Heart right ventricle (tissue), 16 donors: ENCODE data around the gene RND1. TPM values are rescaled to one million over a fixed set of nuclear protein-coding genes. Genes with fewer than 3 reads are reported as not detected.
A peak's percentile ranks its signal among the peaks of the same experiment; 100 is the strongest.

Source experiments
- ATAC-seq, 8 donors: fragments of 200-7000 bp; cut with Tn5 transposase; one replicate each; pipeline ENCODE4 v1.9.1; 2020; ENCODE audit warnings: mild to moderate bottlenecking in 8 of 8, moderate library complexity in 8 of 8, moderate number of reproducible peaks in 1 of 8
- DNase-seq, 2 donors: peaks; one replicate each; pipeline ENCODE4 v3.0.0-alpha.2; 2020
- H3K27ac ChIP-seq, 10 donors: fragments of 200-600 bp; sonication (generic) in 2 of 10; one replicate each; pipeline versions ENCODE4 v1.5.0 to v1.8.0; 2020 to 2022; ENCODE audit warnings: mild to moderate bottlenecking in 3 of 10
- H3K27me3 ChIP-seq, 7 donors: fragments of 200-600 bp; one replicate each; pipeline ENCODE4 v1.8.0; 2021 to 2022; ENCODE audit warnings: mild to moderate bottlenecking in 2 of 7
- H3K36me3 ChIP-seq, 9 donors: fragments of 200-600 bp; sonication (generic) in 1 of 9; one replicate each; pipeline versions ENCODE4 v1.5.0 to v1.8.0; 2020 to 2022; ENCODE audit warnings: mild to moderate bottlenecking in 2 of 9
- H3K4me1 ChIP-seq, 9 donors: fragments of 200-600 bp; sonication (generic) in 1 of 9; one replicate each; pipeline versions ENCODE4 v1.5.0 to v1.8.0; 2020 to 2022; ENCODE audit warnings: mild to moderate bottlenecking in 4 of 9
- H3K4me3 ChIP-seq, 10 donors: fragments of 200-600 bp; sonication (generic) in 2 of 10; one replicate each; pipeline versions ENCODE4 v1.5.0 to v1.8.0; 2020 to 2022; ENCODE audit warnings: mild to moderate bottlenecking in 7 of 10, moderate library complexity in 2 of 10
- H3K9me3 ChIP-seq, 11 donors: fragments of 200-600 bp in 10 of 11; sonication (generic) in 2 of 11; one replicate each; pipeline versions ENCODE4 v1.5.0 to v1.8.0; 2013 to 2022; ENCODE audit warnings: mild to moderate bottlenecking in 2 of 11, control low read depth in 1 of 11, moderate library complexity in 1 of 11
- WGBS, 2 donors: extraction: QIAGEN DNeasy Blood & Tissue Kit; methylation state at CpG; one replicate each; pipeline ENCODE4 v1.1.7; 2013; ENCODE audit warnings: inconsistent platforms in 1 of 2; 5-methylcytosine and 5-hydroxymethylcytosine counted together
- intact Hi-C, 10 donors: fragments of 100-400 bp; cut with DNase I; formaldehyde crosslinking; loops; one replicate each; pipeline versions ENCODE4 v1.11.1 to v1.14.2; 2022
- polyA plus RNA-seq, 2 donors: library from polyadenylated mRNA; stranded (reverse); fragments of 200-250 nt; gene quantifications; one replicate each; pipeline ENCODE4 v1.2.3, GENCODE V29; 2013
- total RNA-seq, 10 donors: library from RNA; stranded (reverse); fragmentation: NEBNext Ultra II Directional in 3 of 10; extraction: Animal tissue kit (Norgen Biotek cat#: 25700) in 3 of 10; gene quantifications; one replicate each; pipeline versions ENCODE4 v1.2.1 to v1.2.4, GENCODE V29; 2021 to 2023
- TF ChIP-seq, protein P1 (sequence below), 9 donors: fragments of 200-600 bp; sonication (generic) in 2 of 9; IDR thresholded peaks; one replicate each; pipeline versions ENCODE4 v1.5.0 to v1.8.0; 2021 to 2022; ENCODE audit warnings: antibody characterized with exemption in 9 of 9, mild to moderate bottlenecking in 5 of 9, moderate library complexity in 1 of 9
- donor health status: Arrhythmogenic right ventricular cardiomyopathy.
- donor health status: ischemic (EF 13 %, LVEDD 7.1; RV severe dilation, severe dysfunction).
- donor health status: healthy with polysubstance abuse.
- donor health status: DM: no; HTN: yes; CAD: no.
- donor health status: DM: no; HTN: no; CAD: no.
- donor health status: ischemic (EF 25% LVEDD 6.9; RV normal size, moderate dysfunction).
- donor health status: ischemic (EF 25% LVEDD 5.7; RV mildly dilated, moderate dysfunction).
- donor health status: healthy.
- donor health status: DM: yes; HTN: yes; CAD: no.
- donor health status: Ischemic cardiomyopathy.
- donor health status: ischemic (EF 35%, LVEDD 5.7; RV mildly dilated, moderate dysfunction).
- donor health status: nonischemic (EF 11% LVEDD 7.7; RV severe dilation, severe dysfunction).
- donor health status: DM: yes; HTN: yes; CAD: no.
- donor health status: PGD.
- donor health status: ischemic (EF 29% LVEDD 5.4; RV normal size, mild dysfunction).
- donor health status: nonischemic (EF 23%, LVEDD 6.1; RV moderate dilation, normal function).

Gene RND1
- total and polyA plus RNA-seq, 12 donors: 0.21 to 3.3 (median 0.95) TPM

DNA sequence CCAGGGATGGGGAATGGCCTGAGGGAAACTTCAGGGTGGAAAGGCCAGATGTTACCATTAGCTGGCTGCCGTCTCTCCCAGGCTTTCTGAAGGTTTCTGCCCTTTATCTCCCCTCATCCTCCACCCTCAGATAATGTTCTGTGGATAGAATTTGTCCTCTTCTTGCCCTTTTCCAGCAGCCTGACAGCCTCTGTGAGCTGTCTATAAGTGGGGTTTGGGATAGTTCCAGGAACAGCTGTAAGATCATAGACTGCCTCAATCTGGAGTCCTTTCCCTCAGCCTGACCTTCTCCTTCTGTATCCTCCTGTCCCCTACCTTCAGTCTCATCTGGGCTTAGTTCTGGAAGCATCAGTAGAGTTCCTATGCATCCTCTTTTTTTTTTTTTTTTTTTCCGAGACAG lies 2.8 kb upstream of the RND1 start:
- Histone ChIP-seq H3K4me1 (peaks cover 0 to 15% (median 6%) of the 10 kb centered on the region in 9 donors), H3K36me3 (no peaks in the 10 kb centered on the region), H3K27ac (no peak overlapping the region), H3K4me3 (no peak overlapping the region), H3K9me3 (no peaks in the 10 kb centered on the region), H3K27me3 (peaks cover 0 to 18% (median 0%) of the 10 kb centered on the region in 7 donors)
- ATAC-seq (no peak), DNase-seq (no peak)
- WGBS, 2 donors: 64 to 73% methylated on average over 2 of the region's 2 CpGs
- intact Hi-C loops: loop anchor here in 1 of 10 donors (10.0 kb wide), 1 partner anchor 66 kb away; no protein-coding TSS in a partner anchor
- TF ChIP-seq, protein P1, sequence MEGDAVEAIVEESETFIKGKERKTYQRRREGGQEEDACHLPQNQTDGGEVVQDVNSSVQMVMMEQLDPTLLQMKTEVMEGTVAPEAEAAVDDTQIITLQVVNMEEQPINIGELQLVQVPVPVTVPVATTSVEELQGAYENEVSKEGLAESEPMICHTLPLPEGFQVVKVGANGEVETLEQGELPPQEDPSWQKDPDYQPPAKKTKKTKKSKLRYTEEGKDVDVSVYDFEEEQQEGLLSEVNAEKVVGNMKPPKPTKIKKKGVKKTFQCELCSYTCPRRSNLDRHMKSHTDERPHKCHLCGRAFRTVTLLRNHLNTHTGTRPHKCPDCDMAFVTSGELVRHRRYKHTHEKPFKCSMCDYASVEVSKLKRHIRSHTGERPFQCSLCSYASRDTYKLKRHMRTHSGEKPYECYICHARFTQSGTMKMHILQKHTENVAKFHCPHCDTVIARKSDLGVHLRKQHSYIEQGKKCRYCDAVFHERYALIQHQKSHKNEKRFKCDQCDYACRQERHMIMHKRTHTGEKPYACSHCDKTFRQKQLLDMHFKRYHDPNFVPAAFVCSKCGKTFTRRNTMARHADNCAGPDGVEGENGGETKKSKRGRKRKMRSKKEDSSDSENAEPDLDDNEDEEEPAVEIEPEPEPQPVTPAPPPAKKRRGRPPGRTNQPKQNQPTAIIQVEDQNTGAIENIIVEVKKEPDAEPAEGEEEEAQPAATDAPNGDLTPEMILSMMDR (IDR thresholded peaks at IDR 0.05): no peak

DNA sequence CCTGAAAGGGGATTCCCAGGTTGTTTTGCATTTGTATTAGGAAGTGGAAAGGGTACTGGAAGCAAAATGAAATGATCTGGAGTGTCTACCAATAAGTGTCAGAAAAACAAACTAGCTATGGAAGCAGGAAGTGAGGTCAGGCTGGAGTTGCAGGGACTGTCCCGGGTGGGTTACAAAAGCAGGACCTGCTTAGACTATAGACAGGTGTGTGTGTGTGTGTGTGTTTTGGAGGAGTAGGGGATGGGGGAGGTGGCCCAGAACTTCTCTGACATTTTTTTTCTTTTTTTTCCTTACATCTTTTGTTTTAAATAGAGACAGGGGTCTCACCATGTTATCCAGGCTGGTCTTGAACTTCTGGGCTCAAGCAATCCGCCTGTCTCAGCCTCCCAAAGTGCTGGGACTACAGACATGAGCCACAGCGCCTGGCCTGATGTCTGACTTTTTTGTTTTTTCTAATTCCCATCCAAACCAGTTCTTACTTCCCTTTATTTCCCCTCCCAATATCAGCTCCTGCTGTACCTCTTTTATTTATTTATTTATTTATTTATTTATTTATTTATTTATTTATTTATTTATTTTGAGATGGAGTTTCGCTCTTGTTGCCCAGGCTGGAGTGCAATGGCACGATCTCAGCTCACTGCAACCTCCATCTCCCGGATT lies 512 bp upstream of the RND1 start:
- Histone ChIP-seq H3K36me3 (peaks cover 0 to 6% (median 0%) of the 10 kb centered on the region in 9 donors), H3K27me3 (peaks cover 0 to 33% (median 0%) of the 10 kb centered on the region in 7 donors), H3K27ac (peak overlapping the region in 2 of 10 donors; percentile 46 to 58), H3K4me1 (peaks cover 0 to 15% (median 6%) of the 10 kb centered on the region in 9 donors), H3K9me3 (no peaks in the 10 kb centered on the region), H3K4me3 (peak overlapping the region; percentile 49 to 92 (median 60))
- TF ChIP-seq, protein P1 (IDR thresholded peaks at IDR 0.05): no peak
- intact Hi-C loops: loop anchor here in 1 of 10 donors (10.0 kb wide), 1 partner anchor 69 kb away; no protein-coding TSS in a partner anchor
- ATAC-seq (peak in 6 of 8 donors; percentile 11 to 40 (median 20)), DNase-seq (no peak)
- WGBS, 2 donors: 77 to 79% methylated on average over 6 of the region's 6 CpGs

DNA sequence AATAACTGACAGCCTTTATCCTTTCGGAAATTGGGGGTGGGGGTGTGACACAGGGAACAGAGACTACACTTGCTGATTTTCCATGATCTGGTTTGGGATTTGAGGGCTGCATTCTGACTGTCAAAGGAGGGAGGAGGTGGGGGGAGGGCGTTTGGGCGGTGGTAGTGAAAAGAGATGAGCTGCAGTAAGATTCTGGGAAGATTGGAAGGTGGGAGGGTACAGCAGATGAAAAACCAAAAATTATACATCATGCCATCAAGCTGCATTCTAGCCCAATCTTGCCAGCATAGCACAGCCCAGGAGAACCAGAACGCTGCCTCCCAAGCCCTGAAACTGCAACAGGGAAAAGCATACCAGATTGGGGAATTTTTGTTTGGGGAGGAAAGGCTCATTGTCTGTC lies 2.4 kb downstream of the RND1 start:
- Histone ChIP-seq H3K27ac (no peak overlapping the region), H3K4me3 (no peak overlapping the region), H3K36me3 (peaks cover 0 to 7% (median 0%) of the 10 kb centered on the region in 9 donors), H3K4me1 (peaks cover 0 to 15% (median 6%) of the 10 kb centered on the region in 9 donors), H3K9me3 (no peaks in the 10 kb centered on the region), H3K27me3 (peaks cover 0 to 33% (median 0%) of the 10 kb centered on the region in 7 donors)
- intact Hi-C loops: loop anchor here in 1 of 10 donors (10.0 kb wide), 1 partner anchor 72 kb away; no protein-coding TSS in a partner anchor
- no peak for DNase-seq
- no peak for ATAC-seq
- TF ChIP-seq, protein P1 (IDR thresholded peaks at IDR 0.05): no peak
- 65 to 76% methylated on average over 4 of the region's 4 CpGs for WGBS, 2 donors

DNA sequence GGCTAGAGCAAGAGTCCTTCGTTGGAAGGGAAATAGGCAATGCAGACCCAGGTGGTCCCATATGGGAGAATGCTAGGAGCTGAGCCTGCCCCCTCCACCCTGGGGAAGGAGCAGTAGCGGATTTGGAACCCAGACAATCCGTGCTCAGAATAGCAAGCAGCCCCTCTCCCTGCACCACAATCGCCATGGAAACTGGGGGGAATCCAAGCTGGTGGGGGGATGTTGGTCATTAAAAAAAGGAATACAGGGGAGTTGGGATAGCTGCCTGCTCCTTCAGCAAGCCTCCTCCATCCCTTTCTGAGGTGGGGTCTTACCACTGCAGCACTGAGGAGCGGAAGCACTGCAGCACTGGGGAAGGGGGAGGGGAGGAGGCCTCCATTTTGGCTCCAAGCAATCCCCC lies 2.9 kb downstream of the RND1 start:
- no peaks in the 10 kb centered on the region for H3K9me3 ChIP-seq
- TF ChIP-seq, protein P1 (IDR thresholded peaks at IDR 0.05): no peak
- no peak overlapping the region for H3K4me3 ChIP-seq
- H3K4me1 ChIP-seq: peaks cover 0 to 15% (median 6%) of the 10 kb centered on the region in 9 donors
- WGBS, 2 donors: 69 to 76% methylated on average over 5 of the region's 5 CpGs
- no peak for ATAC-seq
- peaks cover 0 to 33% (median 0%) of the 10 kb centered on the region in 7 donors for H3K27me3 ChIP-seq
- H3K27ac ChIP-seq: no peak overlapping the region
- H3K36me3 ChIP-seq: peaks cover 0 to 10% (median 0%) of the 10 kb centered on the region in 9 donors
- DNase-seq: no peak
- intact Hi-C loops: loop anchor here in 1 of 10 donors (10.0 kb wide), 1 partner anchor 72 kb away; no protein-coding TSS in a partner anchor
